Jurkat, Clone E6-1 (cell line): ENCODE results near the gene OR1F1.
"Not testable (repeated sequence)": the region's sequence is repeated elsewhere in the genome, so short reads cannot be mapped to it uniquely, and the experiment has no call there.

Experiments
- DNase-seq: peaks from one replicate; pipeline ENCODE4 v3.0.0-alpha.2; 2011; ENCODE audit warnings: low read depth, low spot score
- H3K4me3 ChIP-seq: 2 replicates; pipeline ENCODE4 v1.5.1; 2011; ENCODE audit warnings: mild to moderate bottlenecking, low read length, control low read depth, moderate library complexity

Gene OR1F1

GRCh38 chr16:3149630-3150345 is 38.2 kb upstream of the OR1F1 start:
- no peak for DNase-seq
- peak overlapping the region; percentile 73 for H3K4me3 ChIP-seq

- H3K4me3 ChIP-seq, result peak overlapping the region; percentile 73
- DNase-seq, result peak; percentile 92
Observed at GRCh38 chr16:3150346-3151218, 37.4 kb upstream of the OR1F1 start.

GRCh38 chr16:3152027-3152276 is 36.1 kb upstream of the OR1F1 start:
- no peak for DNase-seq
- peak overlapping the region; percentile 50 for H3K4me3 ChIP-seq

GRCh38 chr16:3152277-3152990 is 35.6 kb upstream of the OR1F1 start:
- peak overlapping the region; percentile 50 for H3K4me3 ChIP-seq
- peak; percentile 90 for DNase-seq

GRCh38 chr16:3152991-3153368 is 35.0 kb upstream of the OR1F1 start:
- H3K4me3 ChIP-seq, result no peak overlapping the region
- DNase-seq, result no peak

GRCh38 chr16:3155181-3155580 is 32.8 kb upstream of the OR1F1 start:
- H3K4me3 ChIP-seq, result no peak overlapping the region
- DNase-seq, result no peak

GRCh38 chr16:3155972-3156371 is 32.0 kb upstream of the OR1F1 start:
- H3K4me3 ChIP-seq, result no peak overlapping the region
- DNase-seq, result no peak

- H3K4me3 ChIP-seq, result peak overlapping the region; percentile 76
Observed at GRCh38 chr16:3157229-3158025, 30.6 kb upstream of the OR1F1 start.

GRCh38 chr16:3158026-3158509 is 29.9 kb upstream of the OR1F1 start:
- DNase-seq, result no peak
- peak overlapping the region; percentile 76 for H3K4me3 ChIP-seq

More at GRCh38 chr16:3157229-3158025, 30.6 kb upstream of the OR1F1 start:
- DNase-seq, result peak; percentile 79

- peak overlapping the region; percentile 76 for H3K4me3 ChIP-seq
- peak; percentile 94 for DNase-seq
Observed at GRCh38 chr16:3158510-3159314, 29.3 kb upstream of the OR1F1 start.

GRCh38 chr16:3161235-3162018 is 26.6 kb upstream of the OR1F1 start:
- no peak for DNase-seq
- no peak overlapping the region for H3K4me3 ChIP-seq

GRCh38 chr16:3164121-3164991 is 23.6 kb upstream of the OR1F1 start:
- DNase-seq, result no peak
- no peak overlapping the region for H3K4me3 ChIP-seq

- peak overlapping the region; percentile 47 for H3K4me3 ChIP-seq
- no peak for DNase-seq
Observed at GRCh38 chr16:3165111-3165822, 22.7 kb upstream of the OR1F1 start.

- DNase-seq, result no peak
- no peak overlapping the region for H3K4me3 ChIP-seq
Observed at GRCh38 chr16:3166505-3166886, 21.5 kb upstream of the OR1F1 start.

- not testable (repeated sequence) for H3K4me3 ChIP-seq
Observed at GRCh38 chr16:3168729-3169128, 19.3 kb upstream of the OR1F1 start.

More at GRCh38 chr16:3168729-3169128, 19.3 kb upstream of the OR1F1 start:
- DNase-seq, result not testable (repeated sequence)
